NOMO-1 (cell line): ENCODE measurements around the gene GRAMD2A.

ENCODE experiments used
- DNase-seq, 2 experiments: peaks; one replicate each; lab custom pipeline; 2025; ENCODE audit not compliant: unreplicated experiment in 2 of 2; lab: John Stamatoyannopoulos, UW

GRAMD2A gene

GRCh38 chr15:72168808-72169190 lies 28.8 kb downstream of the GRAMD2A start:
- no peak for DNase-seq

- no peak for DNase-seq
Observed at GRCh38 chr15:72168131-72168807, 29.3 kb downstream of the GRAMD2A start.

GRCh38 chr15:72167445-72167844 lies 30.1 kb downstream of the GRAMD2A start:
- DNase-seq, result no peak

GRCh38 chr15:72166716-72167417 lies 30.7 kb downstream of the GRAMD2A start:
- DNase-seq, result no peak

GRCh38 chr15:72163719-72164118 lies 33.9 kb downstream of the GRAMD2A start:
- no peak for DNase-seq

- DNase-seq, result no peak
Observed at GRCh38 chr15:72162569-72162968, 35.0 kb downstream of the GRAMD2A start.

GRCh38 chr15:72161361-72162132 lies 36.0 kb downstream of the GRAMD2A start:
- no peak for DNase-seq

- no peak for DNase-seq
Observed at GRCh38 chr15:72160696-72161245, 36.8 kb downstream of the GRAMD2A start.

GRCh38 chr15:72156928-72157327 lies 40.7 kb downstream of the GRAMD2A start:
- peak; percentile 35 to 66 for DNase-seq

GRCh38 chr15:72155635-72156616 lies 41.7 kb downstream of the GRAMD2A start:
- DNase-seq, result peak; percentile 57 to 78

- no peak for DNase-seq
Observed at GRCh38 chr15:72155003-72155621, 42.5 kb downstream of the GRAMD2A start.

GRCh38 chr15:72154316-72154715 lies 43.3 kb downstream of the GRAMD2A start:
- DNase-seq, result no peak

- no peak for DNase-seq
Observed at GRCh38 chr15:72153269-72154000, 44.2 kb downstream of the GRAMD2A start.

GRCh38 chr15:72147418-72147817 lies 50.2 kb downstream of the GRAMD2A start:
- peak; percentile 1 to 54 for DNase-seq

GRCh38 chr15:72146934-72147333 lies 50.7 kb downstream of the GRAMD2A start:
- no peak for DNase-seq

- no peak for DNase-seq
Observed at GRCh38 chr15:72146221-72146620, 51.4 kb downstream of the GRAMD2A start.

GRCh38 chr15:72141171-72142084 lies 56.2 kb downstream of the GRAMD2A start:
- DNase-seq, result peak; percentile 16 to 65

- no peak for DNase-seq
Observed at GRCh38 chr15:72140088-72140487, 57.5 kb downstream of the GRAMD2A start.
